Skeletal muscle satellite cell (primary cell): ENCODE results near the gene OSBPL6.

Experiments
- H3K27me3 ChIP-seq: 2 replicates; pipeline ENCODE4 v1.7.0; 2013; ENCODE audit warnings: low read length; ENCODE audit not compliant: control insufficient read depth, insufficient read depth
- H3K36me3 ChIP-seq: 2 replicates; pipeline ENCODE4 v1.7.0; 2013; ENCODE audit warnings: mild to moderate bottlenecking, control low read depth, low read length; ENCODE audit not compliant: insufficient read depth
- H3K4me1 ChIP-seq: 2 replicates; pipeline ENCODE4 v1.7.0; 2013; ENCODE audit warnings: low read length; ENCODE audit not compliant: control insufficient read depth, insufficient read depth
- H3K4me2 ChIP-seq: 2 replicates; pipeline ENCODE4 v1.7.0; 2013; ENCODE audit warnings: mild to moderate bottlenecking, low read length
- H3K4me3 ChIP-seq: 2 replicates; pipeline ENCODE4 v1.7.0; 2013; ENCODE audit warnings: low read length
- H3K9ac ChIP-seq: 2 replicates; pipeline ENCODE4 v1.7.0; 2013; ENCODE audit warnings: mild to moderate bottlenecking, low read depth, low read length, moderate library complexity
- H3K9me3 ChIP-seq: replicated peaks from 2 replicates; pipeline ENCODE4 v1.7.0; 2013; ENCODE audit warnings: mild to moderate bottlenecking, control low read depth, low read length

OSBPL6 gene

DNA sequence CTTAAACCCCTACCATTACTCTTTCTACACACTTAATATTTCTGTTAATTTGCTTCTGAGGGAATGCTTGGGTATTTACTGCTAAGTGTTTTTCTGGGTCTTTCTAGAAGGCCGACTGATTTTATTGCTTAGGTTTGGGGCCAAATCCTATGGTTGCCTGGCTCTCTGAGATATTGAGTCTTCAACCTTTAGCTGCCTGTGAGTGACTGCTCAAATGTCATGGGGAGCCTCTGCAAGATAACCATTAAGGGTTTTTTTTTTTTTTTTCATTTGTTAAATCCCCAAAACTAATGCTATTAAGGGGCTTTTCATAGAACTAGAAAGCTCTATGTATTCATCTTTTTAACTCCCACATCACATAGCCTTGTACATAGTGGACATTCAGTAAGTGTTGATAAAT is 5.0 kb downstream of the OSBPL6 start:
- no peaks in the 10 kb centered on the region for H3K36me3 ChIP-seq
- H3K4me1 ChIP-seq, result peaks cover 4% of the 10 kb centered on the region
- H3K9ac ChIP-seq, result no peak overlapping the region
- no peaks in the 10 kb centered on the region for H3K9me3 ChIP-seq
- no peak overlapping the region for H3K4me3 ChIP-seq
- no peaks in the 10 kb centered on the region for H3K27me3 ChIP-seq
- no peak overlapping the region for H3K4me2 ChIP-seq

DNA sequence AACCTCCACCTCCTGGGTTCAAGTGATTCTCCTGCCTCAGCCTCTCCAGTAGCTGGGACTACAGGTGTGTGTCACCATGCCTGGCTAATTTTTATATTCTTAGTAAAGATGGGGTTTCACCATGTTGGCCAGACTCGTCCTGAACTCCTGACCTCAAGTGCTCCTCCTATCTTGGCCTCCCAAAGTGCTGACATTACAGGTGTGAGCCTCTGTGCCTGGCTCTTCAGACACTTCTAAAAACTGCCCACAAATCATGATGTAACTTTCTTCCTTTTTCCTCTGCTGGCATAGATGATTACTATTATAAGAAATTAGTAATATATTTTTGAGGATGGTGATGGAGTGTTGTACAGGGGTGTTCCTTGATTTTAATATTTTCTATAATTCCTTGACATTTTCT is 6.0 kb downstream of the OSBPL6 start:
- Histone ChIP-seq H3K4me2 (no peak overlapping the region), H3K9ac (no peak overlapping the region), H3K9me3 (no peaks in the 10 kb centered on the region), H3K4me3 (no peak overlapping the region), H3K36me3 (no peaks in the 10 kb centered on the region), H3K4me1 (peaks cover 4% of the 10 kb centered on the region), H3K27me3 (no peaks in the 10 kb centered on the region)

DNA sequence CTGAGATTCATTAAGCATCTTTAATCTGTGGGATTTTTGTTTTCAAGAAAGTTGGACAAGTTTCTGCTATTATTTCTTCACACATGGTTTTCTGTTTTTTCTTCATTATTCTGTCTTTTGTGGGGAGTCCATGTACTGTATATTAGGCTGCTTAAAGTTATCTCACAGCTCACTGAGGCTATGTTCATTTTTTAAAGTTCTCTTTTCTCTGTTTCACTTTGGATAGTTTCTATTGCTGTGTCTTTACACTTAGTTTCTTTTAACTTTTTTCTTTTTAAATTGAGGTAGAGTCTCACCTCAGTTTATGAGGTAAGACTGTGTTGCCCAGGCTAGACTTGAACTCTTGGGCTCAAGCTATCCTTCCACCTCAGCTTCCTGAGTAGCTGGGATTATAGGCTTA is 8.6 kb downstream of the OSBPL6 start:
- Histone ChIP-seq H3K36me3 (no peaks in the 10 kb centered on the region), H3K9me3 (no peaks in the 10 kb centered on the region), H3K4me2 (no peak overlapping the region), H3K9ac (no peak overlapping the region), H3K27me3 (no peaks in the 10 kb centered on the region), H3K4me1 (peaks cover 11% of the 10 kb centered on the region), H3K4me3 (no peak overlapping the region)

DNA sequence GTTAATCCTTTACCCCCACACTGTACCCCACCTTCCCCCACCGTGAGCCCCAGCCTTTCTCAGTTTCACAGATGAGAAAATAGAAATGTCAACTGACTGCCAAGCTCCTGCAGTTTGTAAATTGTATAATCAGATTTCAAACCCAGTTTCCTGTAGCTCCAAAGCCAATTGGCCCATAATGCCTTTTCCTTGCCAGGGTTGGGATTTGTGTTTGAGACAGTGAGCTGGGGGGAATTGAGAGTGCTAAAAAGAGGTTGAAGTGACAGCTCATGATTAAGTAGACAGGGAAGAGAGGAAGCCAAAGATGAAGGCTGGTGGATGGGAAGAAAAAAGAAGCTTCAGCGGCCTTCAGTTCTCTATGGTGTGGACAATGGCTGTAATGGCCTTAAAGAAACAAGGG is 10.7 kb downstream of the OSBPL6 start:
- Histone ChIP-seq H3K9ac (no peak overlapping the region), H3K4me1 (peaks cover 11% of the 10 kb centered on the region), H3K4me2 (no peak overlapping the region), H3K4me3 (no peak overlapping the region), H3K27me3 (no peaks in the 10 kb centered on the region), H3K36me3 (no peaks in the 10 kb centered on the region), H3K9me3 (no peaks in the 10 kb centered on the region)

DNA sequence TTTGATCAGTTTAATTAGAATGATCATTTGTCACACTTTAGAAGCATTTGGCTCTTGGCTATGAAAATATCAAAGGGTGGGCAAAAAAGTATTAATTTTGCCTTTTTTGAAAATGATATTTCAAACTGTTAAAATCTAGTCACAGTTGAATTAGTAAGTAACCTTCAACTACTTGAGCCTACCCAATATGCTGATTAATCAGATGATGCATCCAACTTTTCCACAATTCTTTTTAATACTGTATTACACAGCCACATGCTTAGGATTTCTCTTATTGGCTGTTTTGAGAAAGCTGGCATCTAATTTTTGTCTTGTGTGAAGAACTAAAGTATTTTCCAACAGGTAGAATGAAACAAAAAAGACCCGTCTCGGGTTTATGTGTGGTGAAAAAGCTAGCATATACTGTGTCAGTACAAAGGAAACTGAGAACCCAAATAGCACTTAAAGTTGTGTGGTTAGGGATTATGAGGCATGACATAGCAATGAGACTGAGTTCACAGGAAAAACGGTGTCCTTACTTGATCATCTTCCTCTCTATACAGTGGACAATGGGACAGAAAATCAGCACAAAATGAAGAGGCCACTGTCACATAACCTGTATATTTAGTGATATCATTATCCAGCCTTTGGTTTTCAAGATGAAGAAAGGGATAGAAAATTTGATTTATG is 11.7 kb downstream of the OSBPL6 start:
- no peak overlapping the region for H3K4me3 ChIP-seq
- no peaks in the 10 kb centered on the region for H3K9me3 ChIP-seq
- H3K36me3 ChIP-seq, result no peaks in the 10 kb centered on the region
- H3K9ac ChIP-seq, result no peak overlapping the region
- peaks cover 11% of the 10 kb centered on the region for H3K4me1 ChIP-seq
- H3K27me3 ChIP-seq, result no peaks in the 10 kb centered on the region
- peak overlapping the region; percentile 50 for H3K4me2 ChIP-seq

DNA sequence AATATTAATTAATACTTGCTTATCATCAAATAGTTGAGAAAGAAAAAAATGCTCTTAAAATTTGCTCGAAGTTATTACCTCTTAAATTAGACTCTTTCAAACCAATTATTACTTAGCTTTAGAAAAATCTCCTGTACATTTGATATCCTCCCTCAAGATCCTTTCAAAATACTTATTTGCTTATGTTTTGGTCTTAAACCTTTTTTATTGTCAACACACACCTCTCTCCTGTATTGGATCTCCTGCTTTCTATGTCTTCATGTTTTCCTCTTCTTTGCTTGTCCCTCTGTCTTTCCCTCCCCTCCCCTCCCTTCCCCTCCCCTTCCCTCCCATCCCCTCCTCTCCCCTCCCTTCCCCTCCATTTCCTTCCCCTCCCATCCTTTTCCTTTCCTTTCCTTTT is 14.0 kb downstream of the OSBPL6 start:
- Histone ChIP-seq H3K4me1 (peaks cover 11% of the 10 kb centered on the region), H3K36me3 (no peaks in the 10 kb centered on the region), H3K9me3 (no peaks in the 10 kb centered on the region), H3K4me2 (no peak overlapping the region), H3K9ac (no peak overlapping the region), H3K27me3 (no peaks in the 10 kb centered on the region), H3K4me3 (no peak overlapping the region)

DNA sequence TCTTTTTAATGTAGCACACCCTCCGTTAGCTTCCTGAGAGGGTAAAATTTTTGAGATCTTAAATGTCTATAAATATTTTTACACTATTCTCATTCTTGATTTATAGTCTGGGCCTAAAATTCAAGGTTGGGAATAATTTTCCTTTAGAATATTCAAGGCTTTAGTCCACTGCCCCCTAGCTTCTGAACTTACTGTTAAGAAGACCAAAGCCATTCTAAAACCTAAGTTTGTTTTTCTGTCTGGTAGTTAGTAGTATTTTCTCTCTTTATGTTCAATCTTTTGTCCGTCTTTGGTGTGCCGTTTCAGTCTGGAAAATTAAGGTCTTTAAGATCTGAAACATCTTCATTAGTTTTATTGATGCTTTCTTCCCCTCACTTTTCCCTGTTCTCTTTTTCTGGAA is 14.5 kb downstream of the OSBPL6 start:
- Histone ChIP-seq H3K4me3 (no peak overlapping the region), H3K4me1 (peaks cover 11% of the 10 kb centered on the region), H3K27me3 (no peaks in the 10 kb centered on the region), H3K4me2 (no peak overlapping the region), H3K9me3 (no peaks in the 10 kb centered on the region), H3K9ac (no peak overlapping the region), H3K36me3 (no peaks in the 10 kb centered on the region)

DNA sequence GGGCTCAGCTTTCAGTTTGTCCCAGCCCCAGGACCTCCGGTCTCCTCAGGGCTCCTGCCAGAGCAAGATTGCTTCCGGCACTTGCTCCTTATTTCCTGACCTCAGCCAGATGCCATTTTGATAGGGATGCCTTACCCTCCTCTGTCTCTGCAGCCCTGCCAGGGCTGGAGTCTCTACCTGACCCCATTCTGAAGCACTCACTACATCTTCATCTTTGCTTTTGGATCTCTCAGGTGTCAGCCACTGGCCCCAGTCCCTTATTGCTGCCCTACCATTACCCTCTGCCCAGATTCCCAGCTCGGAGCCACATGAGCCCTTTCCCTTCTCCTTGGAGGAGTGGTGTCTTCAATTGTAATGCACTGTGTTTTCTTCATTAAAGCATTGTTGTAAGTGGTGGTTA is 17.1 kb downstream of the OSBPL6 start:
- Histone ChIP-seq H3K36me3 (no peaks in the 10 kb centered on the region), H3K9ac (no peak overlapping the region), H3K4me1 (no peaks in the 10 kb centered on the region), H3K9me3 (no peaks in the 10 kb centered on the region), H3K4me2 (no peak overlapping the region), H3K4me3 (no peak overlapping the region), H3K27me3 (no peaks in the 10 kb centered on the region)

DNA sequence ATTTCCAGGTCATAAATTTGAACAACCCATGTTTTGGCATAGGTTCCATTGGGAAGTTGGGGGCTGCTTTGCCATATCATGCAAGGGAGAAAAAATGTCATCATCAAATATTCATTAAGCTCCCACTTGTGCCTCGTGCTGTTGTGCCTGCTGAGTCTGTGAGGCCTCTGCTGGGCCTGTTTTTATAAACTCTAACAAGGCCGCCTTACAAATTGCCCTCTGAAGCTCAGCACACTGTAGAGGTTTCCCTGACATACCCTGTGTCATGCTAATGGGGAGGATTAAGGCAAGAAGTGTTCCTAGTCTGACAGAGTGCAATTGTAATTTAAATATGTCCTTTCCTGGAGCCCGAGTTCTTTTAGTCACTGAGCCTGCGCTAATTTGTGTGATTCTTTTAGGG is 17.6 kb downstream of the OSBPL6 start:
- no peak overlapping the region for H3K4me3 ChIP-seq
- H3K27me3 ChIP-seq, result no peaks in the 10 kb centered on the region
- no peak overlapping the region for H3K9ac ChIP-seq
- no peaks in the 10 kb centered on the region for H3K9me3 ChIP-seq
- no peak overlapping the region for H3K4me2 ChIP-seq
- H3K36me3 ChIP-seq, result no peaks in the 10 kb centered on the region
- H3K4me1 ChIP-seq, result no peaks in the 10 kb centered on the region

DNA sequence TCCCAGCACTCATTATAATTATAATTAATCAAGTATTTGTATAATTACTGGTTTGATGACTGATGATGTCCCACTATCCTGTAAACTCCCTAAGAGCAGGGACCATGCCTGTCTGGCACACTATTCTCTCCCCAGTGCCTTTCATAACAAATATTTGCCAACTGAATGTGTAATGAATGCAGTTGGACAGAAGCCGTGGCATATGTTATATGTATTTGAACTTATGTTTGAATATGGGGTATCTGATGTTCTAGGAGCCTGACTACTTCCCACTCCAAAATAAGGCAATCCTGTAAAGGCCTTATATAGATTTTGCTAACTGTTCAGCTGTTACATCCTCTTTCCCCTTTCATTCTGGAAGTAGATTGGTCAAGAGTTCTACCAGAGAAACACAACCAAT is 19.7 kb downstream of the OSBPL6 start:
- Histone ChIP-seq H3K4me2 (no peak overlapping the region), H3K36me3 (no peaks in the 10 kb centered on the region), H3K9me3 (no peaks in the 10 kb centered on the region), H3K27me3 (no peaks in the 10 kb centered on the region), H3K4me1 (no peaks in the 10 kb centered on the region), H3K4me3 (no peak overlapping the region), H3K9ac (no peak overlapping the region)

DNA sequence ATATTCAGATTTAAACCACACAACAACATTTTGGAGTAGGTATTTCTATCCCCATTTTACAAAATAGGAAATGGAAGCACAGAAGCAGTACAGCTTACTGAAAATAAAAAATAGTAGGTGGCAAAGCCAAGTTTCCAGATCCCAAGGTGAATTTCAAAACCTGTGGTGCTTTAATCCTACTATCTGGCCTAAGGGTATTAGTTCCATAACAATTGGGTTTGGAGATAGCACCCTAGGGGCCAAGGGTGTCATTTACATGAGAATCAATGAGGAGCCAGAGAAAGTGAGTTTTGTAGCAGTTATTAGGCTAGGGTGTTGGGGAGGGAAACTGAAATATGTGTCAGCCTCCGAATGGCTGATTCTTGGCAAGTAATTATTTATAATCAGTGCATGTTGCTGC is 24.9 kb downstream of the OSBPL6 start:
- Histone ChIP-seq H3K4me1 (no peaks in the 10 kb centered on the region), H3K36me3 (no peaks in the 10 kb centered on the region), H3K9me3 (no peaks in the 10 kb centered on the region), H3K4me2 (no peak overlapping the region), H3K9ac (no peak overlapping the region), H3K4me3 (no peak overlapping the region), H3K27me3 (no peaks in the 10 kb centered on the region)

DNA sequence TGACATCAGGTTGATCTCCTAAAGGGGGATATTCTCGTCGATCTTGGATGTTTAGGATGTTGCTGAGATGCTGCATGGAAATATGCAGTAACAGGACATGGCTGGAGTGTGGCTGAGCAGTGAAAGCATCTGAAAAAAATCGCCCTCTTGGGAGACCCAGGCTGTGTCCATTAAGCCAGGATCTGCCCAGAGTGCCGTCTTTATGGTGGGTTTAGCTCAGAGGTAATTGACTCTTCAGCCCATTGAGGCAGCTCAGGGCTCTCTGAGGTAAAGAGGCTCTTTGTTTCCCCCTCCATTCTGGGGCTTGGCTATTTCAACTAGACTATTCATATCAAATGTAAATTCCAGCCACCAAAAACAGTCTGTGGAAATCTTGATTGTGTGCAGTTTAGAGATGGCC is 26.5 kb downstream of the OSBPL6 start:
- no peak overlapping the region for H3K4me2 ChIP-seq
- H3K9ac ChIP-seq, result no peak overlapping the region
- no peaks in the 10 kb centered on the region for H3K9me3 ChIP-seq
- H3K27me3 ChIP-seq, result no peaks in the 10 kb centered on the region
- no peaks in the 10 kb centered on the region for H3K36me3 ChIP-seq
- no peak overlapping the region for H3K4me3 ChIP-seq
- H3K4me1 ChIP-seq, result peaks cover 8% of the 10 kb centered on the region
